Keratinocyte (primary cell): ENCODE data around the gene TNFSF15. TPM values are rescaled to one million over a fixed set of nuclear protein-coding genes. Genes with fewer than 3 reads are reported as not detected.

Experiments
- DNase-seq: peaks from one replicate; pipeline ENCODE4 v3.0.0-alpha.2; 2011; ENCODE audit warnings: low read depth, missing footprints, low spot score
- FAIRE-seq: peaks from 2 replicates; lab custom pipeline; 2011; peaks lifted over from hg19 to GRCh38; lab: Jason Lieb, UNC
- H2AFZ ChIP-seq: 2 replicates; pipeline ENCODE4 v1.6.0; 2012; ENCODE audit warnings: low read length, control low read depth, inconsistent platforms; ENCODE audit not compliant: control insufficient read depth
- H3K27ac ChIP-seq: 2 replicates; pipeline ENCODE4 v1.5.1; 2011; ENCODE audit warnings: low read length; ENCODE audit not compliant: control insufficient read depth, insufficient read depth
- H3K27me3 ChIP-seq: 3 replicates; pipeline ENCODE4 v1.6.0; 2011; ENCODE audit warnings: low read length; ENCODE audit not compliant: control insufficient read depth, insufficient read depth; ENCODE audit errors: extremely low read depth
- H3K36me3 ChIP-seq, 2 experiments: 2 replicates in 1 of 2; 3 replicates in 1 of 2; pipeline ENCODE4 v1.5.1; 2011; ENCODE audit warnings: low read length in 2 of 2, mild to moderate bottlenecking in 1 of 2; ENCODE audit not compliant: control insufficient read depth in 2 of 2, insufficient read depth in 2 of 2; ENCODE audit errors: extremely low read depth in 1 of 2
- H3K4me1 ChIP-seq: 3 replicates; pipeline ENCODE4 v1.5.1; 2011; ENCODE audit warnings: low read length; ENCODE audit not compliant: control insufficient read depth, insufficient read depth; ENCODE audit errors: extremely low read depth
- H3K4me2 ChIP-seq: 3 replicates; pipeline ENCODE4 v1.6.0; 2011; ENCODE audit warnings: low read depth, low read length; ENCODE audit not compliant: control insufficient read depth, insufficient read depth; ENCODE audit errors: extremely low read depth
- H3K4me3 ChIP-seq, 3 experiments: fragments of 200-600 bp in 1 of 3; sonication (generic) in 1 of 3; 2 replicates in 2 of 3; 3 replicates in 1 of 3; pipeline ENCODE4 v1.5.1; 2011 to 2016; ENCODE audit warnings: low read length in 3 of 3, mild to moderate bottlenecking in 3 of 3, control low read depth in 2 of 3, inconsistent platforms in 1 of 3, low read depth in 1 of 3, mixed read lengths in 1 of 3, mixed run types in 1 of 3, moderate library complexity in 1 of 3; ENCODE audit not compliant: control insufficient read depth in 2 of 3, insufficient read depth in 2 of 3; ENCODE audit errors: extremely low read depth in 1 of 3
- H3K79me2 ChIP-seq: 2 replicates; pipeline ENCODE4 v1.6.0; 2012; ENCODE audit warnings: low read length; ENCODE audit not compliant: control insufficient read depth, insufficient read depth
- H3K9ac ChIP-seq: 3 replicates; pipeline ENCODE4 v1.6.0; 2011; ENCODE audit warnings: low read length; ENCODE audit not compliant: control insufficient read depth, insufficient read depth; ENCODE audit errors: extremely low read depth
- H3K9me1 ChIP-seq: 3 replicates; pipeline ENCODE4 v1.6.0; 2011; ENCODE audit warnings: low read length; ENCODE audit not compliant: control insufficient read depth, insufficient read depth; ENCODE audit errors: extremely low read depth
- H3K9me3 ChIP-seq: 2 replicates; pipeline ENCODE4 v1.5.1; 2012; ENCODE audit warnings: low read depth, low read length; ENCODE audit not compliant: control insufficient read depth
- H4K20me1 ChIP-seq: 3 replicates; pipeline ENCODE4 v1.6.0; 2011; ENCODE audit warnings: low read length; ENCODE audit not compliant: control insufficient read depth, insufficient read depth; ENCODE audit errors: extremely low read depth
- CTCF ChIP-seq, 3 experiments: IDR thresholded peaks in 1 of 3; conservative IDR thresholded peaks in 1 of 3; optimal IDR thresholded peaks in 1 of 3; 2 replicates in 2 of 3; 3 replicates in 1 of 3; pipeline versions ENCODE3 to v1.5.1; 2011; ENCODE audit warnings: low read length in 3 of 3, mild to moderate bottlenecking in 3 of 3, moderate library complexity in 2 of 3, control low read depth in 1 of 3, inconsistent platforms in 1 of 3; ENCODE audit not compliant: insufficient read depth in 2 of 3; ENCODE audit errors: extremely low read depth in 1 of 3
- EZH2 ChIP-seq: IDR thresholded peaks from one replicate; pipeline ENCODE4 v1.6.1; 2012; ENCODE audit warnings: inconsistent platforms, mild to moderate bottlenecking, low read length, moderate library complexity
- dilution Hi-C: fragments of 300-500 bp; cut with MboI; formaldehyde crosslinking; loops from one replicate; pipeline ENCODE4 v1.7.0; 2020; ENCODE audit warnings: low sequenced_read_pairs; ENCODE audit not compliant: extremely low pct_ligation_motif_present
- polyA plus RNA-seq, 5 experiments: library from polyadenylated mRNA; depleted of rRNA in 3 of 5; stranded (reverse) in 3 of 5; stranded (forward) in 1 of 5; unstranded in 1 of 5; fragments of >200 nt; gene quantifications; 1 replicate in 1 of 5; 2 replicates in 3 of 5; 3 replicates in 1 of 5; pipeline versions ENCODE4 v1.2.1 to v1.2.3, GENCODE V29; 2011 to 2012; ENCODE audit warnings: missing spikeins in 2 of 5, low read depth in 1 of 5, low replicate concordance in 1 of 5

TNFSF15 gene
- polyA plus RNA-seq, 1 donor (not counting 4 experiments of a cell fraction or from before 2014, with no cell fraction given) = 1.1 TPM

- Histone ChIP-seq H3K27me3 (peaks cover 5% of the 10 kb centered on the region), H3K4me1 (no peaks in the 10 kb centered on the region), H3K36me3 (no peaks in the 10 kb centered on the region), H3K79me2 (no peaks in the 10 kb centered on the region), H3K4me3 (no peak overlapping the region), H3K4me2 (no peak overlapping the region), H3K9me3 (no peaks in the 10 kb centered on the region), H2AFZ (no peak overlapping the region), H3K27ac (no peak overlapping the region), H3K9me1 (no peaks in the 10 kb centered on the region), H3K9ac (no peak overlapping the region), H4K20me1 (no peaks in the 10 kb centered on the region)
- no peak for DNase-seq
- no peak for FAIRE-seq
- dilution Hi-C loops = no loop called here
- TF ChIP-seq CTCF (optimal IDR thresholded peaks at IDR 0.05 in 1 of 3, IDR thresholded peaks at IDR 0.05 in 1 of 3, conservative IDR thresholded peaks at IDR 0.05 in 1 of 3; ENCODE audit: extremely low read depth in 1 of 3, insufficient read depth in 2 of 3, low read length in 3 of 3) = no peak
- TF ChIP-seq EZH2 = no peak
These were observed 36.2 kb downstream of the TNFSF15 start for GRCh38 chr9:114769624-114770023.

GRCh38 chr9:114763220-114763619, 42.6 kb downstream of the TNFSF15 start:
- FAIRE-seq (no peak), DNase-seq (no peak)
- no peaks in the 10 kb centered on the region for H4K20me1 ChIP-seq
- H3K27ac ChIP-seq = no peak overlapping the region
- dilution Hi-C loops = no loop called here
- H3K27me3 ChIP-seq = peaks cover 5% of the 10 kb centered on the region
- H3K36me3 ChIP-seq = no peaks in the 10 kb centered on the region
- no peaks in the 10 kb centered on the region for H3K9me3 ChIP-seq
- H3K4me3 ChIP-seq = no peak overlapping the region
- TF ChIP-seq CTCF (optimal IDR thresholded peaks at IDR 0.05 in 1 of 3, IDR thresholded peaks at IDR 0.05 in 1 of 3, conservative IDR thresholded peaks at IDR 0.05 in 1 of 3; ENCODE audit: extremely low read depth in 1 of 3, insufficient read depth in 2 of 3, low read length in 3 of 3) (no peak), EZH2 (no peak)
- H2AFZ ChIP-seq = no peak overlapping the region
- no peak overlapping the region for H3K4me2 ChIP-seq
- no peaks in the 10 kb centered on the region for H3K9me1 ChIP-seq
- no peaks in the 10 kb centered on the region for H3K4me1 ChIP-seq
- H3K9ac ChIP-seq = no peak overlapping the region
- no peaks in the 10 kb centered on the region for H3K79me2 ChIP-seq
